OCI-LY7 (cell line): Measurements from ENCODE around the gene ZSCAN2. TPM values are rescaled to one million over a fixed set of nuclear protein-coding genes. Genes with fewer than 3 reads are reported as not detected.

Experiments
- BruUV-seq: library from RNA; stranded (reverse); fragments of 400-500 nt; replicated peaks from 2 replicates; lab custom pipeline; 2021; lab: Mats Ljungman, UMichigan
- CTCF ChIA-PET: fragments of 300-600 bp; sonication (Branson Sonifier 250); formaldehyde crosslinking; loops from one replicate; lab custom pipeline; 2022; ENCODE audit warnings: antibody characterized with exemption; ENCODE audit not compliant: unreplicated experiment; lab: Charles Lee
- POLR2A ChIA-PET: fragments of 300-600 bp; sonication (Branson Sonifier 250); formaldehyde crosslinking; loops from one replicate; lab custom pipeline; 2022; ENCODE audit warnings: antibody characterized with exemption; lab: Charles Lee
- DNase-seq: peaks from one replicate; pipeline ENCODE4 v3.0.0-alpha.2; 2015; ENCODE audit warnings: low spot score
- H2AFZ ChIP-seq: fragments of 200-600 bp; sonication (generic), shearing (Covaris generic); 2 replicates; pipeline ENCODE4 v1.6.1; 2014; ENCODE audit warnings: mild to moderate bottlenecking, antibody characterized with exemption, low read length, moderate library complexity
- H3K27ac ChIP-seq: fragments of 200-600 bp; sonication (generic); 2 replicates; pipeline ENCODE4 v1.5.1; 2014; ENCODE audit warnings: mixed run types, low read depth, mild to moderate bottlenecking, moderate library complexity, low read length, inconsistent platforms; ENCODE audit not compliant: poor library complexity, severe bottlenecking
- H3K36me3 ChIP-seq: fragments of 200-600 bp; sonication (generic); 2 replicates; pipeline ENCODE4 v1.6.1; 2014; ENCODE audit warnings: mild to moderate bottlenecking, antibody characterized with exemption, low read length, moderate library complexity, mixed read lengths; ENCODE audit not compliant: insufficient read depth
- H3K4me1 ChIP-seq: fragments of 200-600 bp; sonication (generic); 2 replicates; pipeline ENCODE4 v1.5.1; 2014; ENCODE audit warnings: mild to moderate bottlenecking, low read length; ENCODE audit not compliant: insufficient read depth, poor library complexity, severe bottlenecking
- H3K4me2 ChIP-seq: fragments of 200-600 bp; sonication (generic); 2 replicates; pipeline ENCODE4 v1.6.1; 2014; ENCODE audit warnings: mild to moderate bottlenecking, low read length
- H3K4me3 ChIP-seq: fragments of 200-600 bp; sonication (generic); 2 replicates; pipeline ENCODE4 v1.5.1; 2014; ENCODE audit warnings: mild to moderate bottlenecking, low read depth, low read length; ENCODE audit not compliant: poor library complexity, severe bottlenecking
- H3K79me2 ChIP-seq: fragments of 200-600 bp; sonication (generic); 2 replicates; pipeline ENCODE4 v1.6.1; 2016; ENCODE audit warnings: low read depth, mild to moderate bottlenecking, low read length, moderate library complexity, mixed read lengths; ENCODE audit not compliant: insufficient read depth
- H3K9me2 ChIP-seq: fragments of 200-600 bp; sonication (generic); 2 replicates; pipeline ENCODE4 v1.6.1; 2016; ENCODE audit warnings: mild to moderate bottlenecking, low read length, mixed read lengths; ENCODE audit not compliant: insufficient read depth
- H3K9me3 ChIP-seq: fragments of 200-600 bp; sonication (generic); 2 replicates; pipeline ENCODE4 v1.6.1; 2014; ENCODE audit warnings: mild to moderate bottlenecking, mixed run types, low read length, mixed read lengths
- H4K20me1 ChIP-seq: fragments of 200-600 bp; sonication (generic); 2 replicates; pipeline ENCODE4 v1.6.1; 2014; ENCODE audit warnings: mild to moderate bottlenecking, antibody characterized with exemption, low read length, moderate library complexity, mixed read lengths; ENCODE audit not compliant: insufficient read depth
- CTCF ChIP-seq: fragments of 200-600 bp; sonication (generic); conservative IDR thresholded peaks from 2 replicates; pipeline ENCODE4 v1.5.1; 2014; ENCODE audit warnings: mild to moderate bottlenecking, antibody characterized with exemption, low read length, moderate library complexity, mixed read lengths
- EZH2phosphoT487 ChIP-seq: fragments of 200-600 bp; sonication (generic); IDR thresholded peaks from 2 replicates; pipeline ENCODE4 v1.6.1; 2018; ENCODE audit warnings: low read depth, borderline replicate concordance, mild to moderate bottlenecking, mixed run types, antibody characterized with exemption, low read length, moderate library complexity, mixed read lengths
- intact Hi-C: fragments of 100-400 bp; cut with micrococcal nuclease; formaldehyde crosslinking; loops from one replicate; pipeline ENCODE4 v1.10.0; 2022; ENCODE audit not compliant: unreplicated experiment
- total RNA-seq, 2 experiments: library from RNA; depleted of rRNA in 1 of 2; stranded (reverse); fragments of >200 nt in 1 of 2; shearing (Covaris generic) in 1 of 2; gene quantifications; 2 replicates each; pipeline ENCODE4 v1.2.3, GENCODE V29; 2014 to 2022

The ZSCAN2 gene
- total RNA-seq, 2 experiments from 2014 or later, result 12.0 to 12.4 TPM

GRCh38 chr15:84657748-84658079 is 56.9 kb downstream of the ZSCAN2 start:
- DNase-seq, result no peak
- H2AFZ ChIP-seq, result peak overlapping the region; percentile 89; the same call in 1 of the 2 replicates

GRCh38 chr15:84658080-84658787 is 57.4 kb downstream of the ZSCAN2 start, which contains the start of gene NMB:
Gene NMB (minus strand): TSS chr15:84658199. CDS start chr15:84658152, 47 bp downstream.
- DNase-seq, result peak; percentile 95
- H3K4me2 ChIP-seq, result peak within 1 kb of the TSS; percentile 83
- H3K4me3 ChIP-seq, result peak within 1 kb of the TSS; percentile 68
- no peaks in the 10 kb centered on the region for H3K9me2 ChIP-seq
- H4K20me1 ChIP-seq, result no peaks in the 10 kb centered on the region
- no peaks in the 10 kb centered on the region for H3K36me3 ChIP-seq
- TF ChIP-seq EZH2phosphoT487 (no peak), CTCF (peak; percentile 81)
- intact Hi-C loops, result loop anchor here (1.0 to 2.0 kb wide), 4 partner anchors 69 to 270 kb away; partner anchors contain the start of gene ZNF592
- H3K4me1 ChIP-seq, result peaks cover 43% of the 10 kb centered on the region
- H3K9me3 ChIP-seq, result no peaks in the 10 kb centered on the region
- POLR2A ChIA-PET, result interaction anchor here (0.6 to 1.2 kb wide), 8 partner anchors 27 to 267 kb away, joined by 3 to 9 read pairs (median 3); no protein-coding TSS in a partner anchor
- BruUV-seq, result no TSS peak
- H3K79me2 ChIP-seq, result peaks cover 5% of the 10 kb centered on the region; the same call in 1 of the 2 replicates
- CTCF ChIA-PET, result interaction anchor here (1.0 kb wide), 1 partner anchor 72 kb away, joined by 3 read pairs; no protein-coding TSS in a partner anchor
- peak within 1 kb of the TSS; percentile 60 for H3K27ac ChIP-seq
- H2AFZ ChIP-seq, result peak within 1 kb of the TSS; percentile 89

More at GRCh38 chr15:84657748-84658079, 56.9 kb downstream of the ZSCAN2 start:
- Histone ChIP-seq H3K4me1 (peaks cover 48% of the 10 kb centered on the region), H3K9me2 (no peaks in the 10 kb centered on the region), H3K4me2 (peak overlapping the region; percentile 83), H3K9me3 (no peaks in the 10 kb centered on the region), H4K20me1 (no peaks in the 10 kb centered on the region), H3K36me3 (peaks cover 2% of the 10 kb centered on the region; the same call in 1 of the 2 replicates), H3K4me3 (peak overlapping the region; percentile 68), H3K79me2 (peaks cover 10% of the 10 kb centered on the region; the same call in 1 of the 2 replicates), H3K27ac (peak overlapping the region; percentile 60)
- CTCF ChIA-PET, result no interaction called here
- POLR2A ChIA-PET, result interaction anchor here (1.2 kb wide), 1 partner anchor 38 kb away, joined by 3 read pairs; no protein-coding TSS in a partner anchor
- no TSS peak for BruUV-seq
- intact Hi-C loops, result loop anchor here (1.0 to 2.0 kb wide), 4 partner anchors 69 to 271 kb away; partner anchors contain the start of gene ZNF592
- no peak for TF ChIP-seq CTCF
- TF ChIP-seq EZH2phosphoT487, result no peak
